IPS DF 6.9 (cell line): ENCODE measurements around the gene PBX4.
"Not testable (repeated sequence)": the region's sequence is repeated elsewhere in the genome, so short reads cannot be mapped to it uniquely, and the experiment has no call there.

ENCODE experiments used
- DNase-seq: peaks from one replicate; pipeline ENCODE4 v3.0.0-alpha.2; 2013; ENCODE audit warnings: low read depth, low spot score
- H3K27ac ChIP-seq: one replicate; pipeline ENCODE4 v1.5.1; 2013; ENCODE audit warnings: low read length, control low read depth
- H3K27me3 ChIP-seq: 2 replicates; pipeline ENCODE4 v1.6.1; 2013; ENCODE audit warnings: mild to moderate bottlenecking, low read length; ENCODE audit not compliant: control insufficient read depth, insufficient read depth
- H3K36me3 ChIP-seq: 2 replicates; pipeline ENCODE4 v1.6.1; 2013; ENCODE audit warnings: low read length; ENCODE audit not compliant: control insufficient read depth, insufficient read depth
- H3K4me1 ChIP-seq: 2 replicates; pipeline ENCODE4 v1.6.1; 2013; ENCODE audit warnings: low read length; ENCODE audit not compliant: control insufficient read depth, insufficient read depth
- H3K4me3 ChIP-seq: 2 replicates; pipeline ENCODE4 v1.5.1; 2013; ENCODE audit warnings: mild to moderate bottlenecking, low read length
- H3K9me3 ChIP-seq: 2 replicates; pipeline ENCODE4 v1.6.1; 2013; ENCODE audit warnings: low read length, inconsistent platforms; ENCODE audit not compliant: control insufficient read depth, insufficient read depth
- WGBS: extraction: QIAGEN DNeasy Blood & Tissue Kit; methylation state at CpG from one replicate; pipeline ENCODE4 v1.1.7; 2013; ENCODE audit warnings: mixed read lengths, missing lambda C conversion rate; ENCODE audit not compliant: insufficient read length, insufficient coverage; 5-methylcytosine and 5-hydroxymethylcytosine counted together

Gene PBX4

GRCh38 chr19:19602136-19602712, 16.3 kb downstream of the PBX4 start:
- 0 out of 2 replicates have a peak, but pooled peaks cover 1% of the 10 kb centered on the region for H3K4me1 ChIP-seq
- no peaks in the 10 kb centered on the region; the same call in 1 of the 2 replicates for H3K27me3 ChIP-seq
- no peaks in the 10 kb centered on the region for H3K36me3 ChIP-seq
- H3K4me3 ChIP-seq: no peak overlapping the region
- no CpG with 5 or more reads among the region's 9 CpGs for WGBS
- H3K27ac ChIP-seq: no peak overlapping the region
- H3K9me3 ChIP-seq: no peaks in the 10 kb centered on the region
- no peak for DNase-seq

GRCh38 chr19:19600793-19601330, 17.6 kb downstream of the PBX4 start:
- DNase-seq: no peak
- Histone ChIP-seq H3K4me3 (no peak overlapping the region), H3K27ac (no peak overlapping the region), H3K27me3 (no peaks in the 10 kb centered on the region; the same call in 1 of the 2 replicates), H3K9me3 (no peaks in the 10 kb centered on the region), H3K36me3 (no peaks in the 10 kb centered on the region), H3K4me1 (0 out of 2 replicates have a peak, but pooled peaks cover 1% of the 10 kb centered on the region)
- WGBS: no CpG with 5 or more reads among the region's 1 CpG

GRCh38 chr19:19598728-19599451, 19.6 kb downstream of the PBX4 start:
- not testable (repeated sequence) for H3K4me3 ChIP-seq, H3K36me3 ChIP-seq, DNase-seq, H3K4me1 ChIP-seq, H3K27me3 ChIP-seq, H3K9me3 ChIP-seq, H3K27ac ChIP-seq
- no CpG with 5 or more reads among the region's 20 CpGs for WGBS

GRCh38 chr19:19597809-19598306, 20.6 kb downstream of the PBX4 start:
- Histone ChIP-seq H3K4me3 (no peak overlapping the region), H3K9me3 (no peaks in the 10 kb centered on the region), H3K36me3 (no peaks in the 10 kb centered on the region), H3K27me3 (no peaks in the 10 kb centered on the region; the same call in 1 of the 2 replicates), H3K27ac (no peak overlapping the region), H3K4me1 (0 out of 2 replicates have a peak, but pooled peaks cover 1% of the 10 kb centered on the region)
- no peak for DNase-seq
- WGBS: no CpG with 5 or more reads among the region's 8 CpGs

GRCh38 chr19:19595171-19595701, 23.3 kb downstream of the PBX4 start:
- WGBS: no CpG with 5 or more reads among the region's 8 CpGs
- H3K36me3 ChIP-seq: no peaks in the 10 kb centered on the region
- H3K4me3 ChIP-seq: no peak overlapping the region
- H3K27ac ChIP-seq: no peak overlapping the region
- peaks cover 3% of the 10 kb centered on the region; the same call in 1 of the 2 replicates for H3K4me1 ChIP-seq
- no peak for DNase-seq
- H3K9me3 ChIP-seq: no peaks in the 10 kb centered on the region
- no peaks in the 10 kb centered on the region for H3K27me3 ChIP-seq

GRCh38 chr19:19594381-19594780, 24.1 kb downstream of the PBX4 start:
- H3K36me3 ChIP-seq: no peaks in the 10 kb centered on the region
- H3K4me1 ChIP-seq: peaks cover 3% of the 10 kb centered on the region; the same call in 1 of the 2 replicates
- DNase-seq: no peak
- WGBS: no CpG with 5 or more reads among the region's 4 CpGs
- H3K9me3 ChIP-seq: no peaks in the 10 kb centered on the region
- no peak overlapping the region for H3K4me3 ChIP-seq
- H3K27ac ChIP-seq: no peak overlapping the region
- H3K27me3 ChIP-seq: no peaks in the 10 kb centered on the region

- WGBS: no CpG with 5 or more reads among the region's 10 CpGs
- Histone ChIP-seq H3K27me3 (no peaks in the 10 kb centered on the region), H3K9me3 (no peaks in the 10 kb centered on the region), H3K4me3 (no peak overlapping the region), H3K4me1 (peaks cover 3% of the 10 kb centered on the region; the same call in 1 of the 2 replicates), H3K36me3 (no peaks in the 10 kb centered on the region), H3K27ac (no peak overlapping the region)
- DNase-seq: no peak
Observed at GRCh38 chr19:19592690-19593089, 25.8 kb downstream of the PBX4 start.

GRCh38 chr19:19591133-19591825, 27.2 kb downstream of the PBX4 start:
- Histone ChIP-seq H3K4me3 (no peak overlapping the region), H3K27me3 (no peaks in the 10 kb centered on the region), H3K4me1 (peaks cover 3% of the 10 kb centered on the region; the same call in 1 of the 2 replicates), H3K36me3 (no peaks in the 10 kb centered on the region), H3K9me3 (no peaks in the 10 kb centered on the region), H3K27ac (no peak overlapping the region)
- DNase-seq: no peak
- no CpG with 5 or more reads among the region's 13 CpGs for WGBS

GRCh38 chr19:19588546-19588945, 29.9 kb downstream of the PBX4 start:
- DNase-seq: no peak
- no peaks in the 10 kb centered on the region for H3K36me3 ChIP-seq
- no CpG with 5 or more reads among the region's 2 CpGs for WGBS
- no peak overlapping the region for H3K27ac ChIP-seq
- H3K4me1 ChIP-seq: peaks cover 3% of the 10 kb centered on the region; the same call in 1 of the 2 replicates
- no peaks in the 10 kb centered on the region for H3K27me3 ChIP-seq
- no peaks in the 10 kb centered on the region for H3K9me3 ChIP-seq
- no peak overlapping the region for H3K4me3 ChIP-seq

GRCh38 chr19:19587771-19588170, 30.7 kb downstream of the PBX4 start:
- no CpG with 5 or more reads among the region's 5 CpGs for WGBS
- Histone ChIP-seq H3K4me3 (no peak overlapping the region), H3K27ac (no peak overlapping the region), H3K36me3 (no peaks in the 10 kb centered on the region), H3K4me1 (peaks cover 3% of the 10 kb centered on the region; the same call in 1 of the 2 replicates), H3K9me3 (no peaks in the 10 kb centered on the region), H3K27me3 (no peaks in the 10 kb centered on the region)
- no peak for DNase-seq
